GM18498 (cell line): ENCODE measurements around the gene ENAH.
"Not testable (repeated sequence)": the region's sequence is repeated elsewhere in the genome, so short reads cannot be mapped to it uniquely, and the experiment has no call there.

Experiments used
- ATAC-seq: cut with Tn5 transposase; IDR thresholded peaks from one replicate; pipeline ENCODE4 v1.9.1; 2021; ENCODE audit warnings: mild to moderate bottlenecking, moderate library complexity; ENCODE audit not compliant: unreplicated experiment

Gene ENAH

GRCh38 chr1:225532240-225532944 is 120.5 kb downstream of the ENAH start:
- ATAC-seq: no peak

DNA sequence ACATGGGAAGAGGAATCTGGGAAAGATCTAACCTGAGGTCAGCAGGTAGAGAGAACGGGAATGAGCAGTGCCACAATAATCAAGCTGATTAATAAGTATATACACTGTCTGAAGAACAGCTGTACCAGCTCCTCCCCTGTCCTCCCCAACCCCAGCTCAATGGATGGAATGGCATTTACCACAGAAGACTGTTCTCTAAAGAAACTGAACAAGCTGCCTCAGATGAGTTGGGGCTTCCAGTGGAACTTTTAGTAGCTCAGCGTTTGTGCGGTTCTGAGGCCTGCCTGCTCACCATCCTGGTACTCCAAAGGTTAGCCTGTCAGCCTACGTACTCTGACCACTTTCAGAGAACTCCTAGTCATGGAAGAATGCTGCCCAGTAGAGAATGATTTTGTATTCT is 123.2 kb downstream of the ENAH start:
- no peak for ATAC-seq

DNA sequence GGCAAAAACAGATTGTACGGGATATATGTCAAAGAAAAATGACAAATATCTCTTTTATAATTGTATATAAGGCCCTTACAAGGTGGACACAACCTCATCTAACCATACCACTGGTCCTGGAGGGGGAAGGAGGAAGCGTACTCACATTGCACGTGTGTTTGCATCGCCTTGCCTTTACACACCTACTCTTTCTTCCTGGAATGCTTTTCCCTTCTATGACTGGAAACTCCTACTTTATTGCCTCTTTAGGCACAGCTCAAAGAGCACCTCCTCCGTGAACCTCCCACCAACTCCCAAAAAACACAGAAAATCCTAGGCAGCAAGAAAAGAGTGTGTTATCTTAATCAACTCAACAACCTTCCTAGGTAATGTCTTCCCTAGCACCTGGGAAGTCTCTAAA is 125.3 kb downstream of the ENAH start:
- no peak for ATAC-seq

DNA sequence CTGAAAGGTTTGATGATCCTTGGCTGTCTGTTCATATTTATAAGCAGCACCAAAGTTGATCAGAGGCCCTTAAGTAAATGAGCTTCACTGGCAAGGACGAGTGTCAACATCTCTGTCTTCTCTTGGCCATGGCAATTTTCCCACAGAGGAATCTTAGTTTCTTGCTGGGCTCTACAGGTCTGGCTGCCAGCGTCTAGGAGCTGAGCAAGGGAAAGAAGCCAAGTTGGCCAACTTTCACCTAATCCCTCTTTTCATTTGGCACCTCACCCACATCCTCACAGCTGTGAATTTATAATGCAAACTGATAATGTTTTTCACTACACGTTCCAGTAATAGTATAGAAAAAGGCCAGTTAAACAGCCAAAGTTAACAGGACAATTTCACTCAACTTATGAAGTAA is 126.0 kb downstream of the ENAH start:
- ATAC-seq: no peak

DNA sequence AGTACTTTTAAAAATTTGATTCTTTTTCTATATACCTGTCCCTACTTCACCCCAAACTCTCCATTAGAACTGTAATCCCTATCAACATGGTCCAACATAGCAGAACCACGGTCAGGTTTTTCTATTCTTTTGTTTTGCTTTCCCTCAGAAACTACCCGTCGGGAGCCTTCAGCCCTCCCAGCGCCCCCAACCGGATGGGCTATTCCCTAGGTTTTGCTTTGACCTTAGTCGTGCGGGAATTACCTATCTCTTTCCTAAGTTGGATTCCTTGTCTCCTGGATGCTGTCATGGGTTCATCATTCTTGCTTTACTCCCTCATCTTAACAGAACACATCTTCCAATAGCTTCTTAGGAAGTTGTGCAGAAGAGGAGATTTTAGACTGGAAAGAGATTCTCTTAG is 127.5 kb downstream of the ENAH start:
- no peak for ATAC-seq

DNA sequence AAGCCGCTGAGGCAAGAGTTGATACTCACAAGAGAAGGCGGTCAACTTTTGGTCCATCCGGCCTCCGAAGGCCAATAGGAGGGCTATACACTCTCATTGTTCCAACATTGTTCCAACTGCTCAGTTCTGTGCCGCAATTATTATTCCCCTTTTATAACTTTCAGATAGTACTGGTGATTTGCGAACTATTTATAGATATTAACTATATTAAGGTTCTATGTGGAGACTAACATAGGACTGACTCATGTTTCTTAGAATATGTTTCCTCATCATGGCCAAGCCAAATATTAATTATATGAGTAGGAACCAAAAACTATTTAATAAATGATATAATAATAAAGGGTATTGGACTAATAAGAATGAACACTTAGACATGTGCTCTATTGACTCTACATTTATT is 128.4 kb downstream of the ENAH start:
- ATAC-seq: no peak

DNA sequence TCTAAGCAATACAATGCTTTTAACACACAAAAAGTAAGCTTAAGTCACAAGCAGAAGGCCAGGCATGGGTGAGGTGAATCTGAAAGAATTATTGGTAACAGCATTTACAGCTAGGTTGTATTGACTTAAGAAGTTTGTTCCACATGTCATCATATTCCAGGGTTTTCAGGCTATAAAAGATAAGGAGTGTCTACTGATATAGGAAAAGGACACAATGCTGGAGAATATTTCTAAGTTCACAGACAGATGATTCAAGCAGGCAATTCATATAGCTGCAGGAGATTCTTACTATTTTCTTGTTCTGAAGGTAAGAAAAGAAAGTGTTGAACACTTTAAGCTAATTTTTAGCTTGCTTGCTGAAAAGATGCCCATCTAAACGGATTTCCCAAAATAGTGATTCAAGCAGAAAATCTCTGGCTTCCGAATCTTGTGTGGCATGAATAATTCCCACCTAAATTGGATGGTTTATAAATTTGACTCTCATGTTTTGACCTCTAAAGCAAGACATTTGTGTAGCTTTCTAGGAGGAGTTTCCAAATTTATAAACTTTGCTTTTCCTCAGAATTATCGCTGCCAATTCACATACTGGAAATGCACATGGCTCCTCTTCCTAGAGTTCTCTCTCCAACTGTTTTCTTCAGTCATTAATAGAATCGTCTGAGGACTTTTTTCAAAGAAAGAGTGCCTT is 129.5 kb downstream of the ENAH start:
- no peak for ATAC-seq

DNA sequence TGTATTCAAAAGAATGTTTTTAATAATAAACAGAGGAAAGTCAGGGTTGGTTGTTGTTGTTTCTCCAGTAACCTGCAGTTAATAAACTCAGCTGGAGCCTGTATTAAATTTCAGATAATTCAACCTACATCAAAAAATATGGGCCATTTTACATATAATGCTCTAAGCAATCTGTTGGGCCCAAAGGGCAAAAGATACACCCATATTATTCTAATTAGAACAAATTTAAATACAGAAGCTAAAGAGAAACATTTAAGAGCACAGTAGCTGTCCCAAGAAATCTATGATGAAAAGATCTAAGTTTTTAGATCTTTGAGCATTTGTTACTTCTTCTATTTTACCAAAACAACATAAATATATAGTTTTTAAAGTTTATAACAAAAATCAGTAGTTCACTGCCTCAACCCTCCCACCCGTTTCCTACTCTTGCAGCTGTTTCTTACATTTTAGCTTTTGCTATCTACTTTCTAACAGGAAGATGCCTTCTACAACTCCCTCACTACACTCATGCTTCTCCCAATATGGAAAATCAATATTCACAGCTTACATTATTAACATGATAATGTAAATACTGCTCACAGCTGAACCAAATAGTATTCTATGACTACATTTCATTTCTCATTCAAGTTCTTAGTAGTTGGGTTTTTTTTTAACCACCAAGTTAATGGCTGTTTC is 130.2 kb downstream of the ENAH start:
- ATAC-seq: no peak

DNA sequence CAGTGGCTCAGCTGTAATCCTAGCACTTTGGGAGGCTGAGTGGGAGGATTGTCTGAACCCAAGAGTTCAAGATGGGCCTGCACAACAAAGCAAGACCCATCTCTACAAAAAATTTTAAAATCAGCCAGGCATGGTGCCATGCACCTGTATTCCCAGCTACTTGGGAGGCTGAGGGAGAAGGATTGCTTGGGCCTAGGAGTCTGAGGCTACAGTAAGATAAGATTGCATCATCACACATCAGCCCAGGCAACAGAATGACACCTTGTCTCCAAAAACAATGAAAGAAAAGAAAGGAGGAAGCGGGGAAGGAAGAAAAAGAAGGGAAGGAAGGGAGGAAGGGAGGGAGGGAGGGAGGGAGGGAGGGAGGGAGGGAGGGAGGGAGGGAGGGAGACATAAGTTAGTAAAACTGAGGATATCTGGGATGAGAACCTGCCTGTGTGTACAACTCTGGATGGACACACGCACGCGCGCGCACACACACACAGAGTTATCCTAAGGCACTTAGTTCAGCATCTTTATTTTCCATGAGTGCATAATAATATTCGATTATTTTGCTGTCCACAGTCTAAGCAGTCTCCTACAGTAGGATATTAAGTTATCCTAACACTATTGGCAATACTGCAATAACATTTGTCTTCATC is 132.2 kb downstream of the ENAH start:
- ATAC-seq: no peak

DNA sequence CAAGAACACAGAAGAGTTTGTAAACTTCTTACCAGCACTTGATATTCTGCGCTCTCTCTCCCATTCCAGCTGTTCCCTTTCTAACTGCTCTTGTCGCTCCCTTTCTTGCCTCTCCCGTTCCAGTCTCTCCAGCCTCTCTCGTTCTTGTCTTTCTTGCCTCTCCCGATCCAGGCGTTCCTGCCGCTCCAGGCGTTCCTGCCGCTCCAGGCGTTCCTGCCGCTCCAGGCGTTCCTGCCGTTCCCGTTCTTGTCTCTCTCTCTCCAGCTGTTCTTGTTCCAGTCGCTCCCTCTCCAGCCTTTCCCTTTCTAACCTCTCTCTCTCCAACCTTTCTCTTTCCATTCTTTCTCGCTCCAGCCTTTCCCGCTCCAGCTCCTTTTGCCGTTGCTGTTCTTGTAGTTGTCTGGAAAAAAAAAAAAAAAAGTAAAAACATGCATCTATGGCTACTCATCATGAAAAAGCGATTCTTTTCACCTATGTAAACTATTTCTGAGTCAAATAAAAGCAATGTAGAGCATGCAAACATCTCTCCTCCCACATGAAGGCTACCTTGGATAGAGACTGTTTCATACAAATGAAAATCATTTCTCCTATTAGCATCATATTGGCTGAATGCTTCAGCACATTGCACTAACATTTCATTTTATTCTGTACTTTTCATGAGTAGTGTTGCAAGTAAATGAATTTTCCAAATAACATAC is 133.6 kb downstream of the ENAH start:
- no peak for ATAC-seq

- no peak for ATAC-seq
These were observed 135.2 kb downstream of the ENAH start for GRCh38 chr1:225517697-225518096.

- ATAC-seq: no peak
These were observed 135.7 kb downstream of the ENAH start for GRCh38 chr1:225517221-225517620.

DNA sequence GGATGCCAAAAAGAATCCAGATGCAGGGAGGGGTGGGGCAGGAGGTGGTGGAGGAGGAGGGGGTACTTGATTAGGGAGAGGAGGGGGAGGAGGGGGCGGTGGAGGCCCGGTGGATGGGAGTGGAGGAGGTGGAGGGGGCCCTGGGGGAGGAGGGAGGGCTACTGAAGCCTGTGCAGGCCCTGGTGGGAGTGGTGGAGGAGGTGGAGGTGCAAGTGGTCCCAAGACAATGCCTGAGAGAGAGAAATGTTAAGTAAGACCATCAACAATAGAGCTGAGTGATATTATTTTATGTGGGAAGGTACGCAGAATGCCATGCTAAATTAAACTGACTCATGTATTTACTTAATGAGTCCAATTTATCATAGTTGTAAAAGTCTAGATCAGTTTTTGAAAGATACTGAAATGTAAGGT is 138.2 kb downstream of the ENAH start:
- ATAC-seq: no peak

DNA sequence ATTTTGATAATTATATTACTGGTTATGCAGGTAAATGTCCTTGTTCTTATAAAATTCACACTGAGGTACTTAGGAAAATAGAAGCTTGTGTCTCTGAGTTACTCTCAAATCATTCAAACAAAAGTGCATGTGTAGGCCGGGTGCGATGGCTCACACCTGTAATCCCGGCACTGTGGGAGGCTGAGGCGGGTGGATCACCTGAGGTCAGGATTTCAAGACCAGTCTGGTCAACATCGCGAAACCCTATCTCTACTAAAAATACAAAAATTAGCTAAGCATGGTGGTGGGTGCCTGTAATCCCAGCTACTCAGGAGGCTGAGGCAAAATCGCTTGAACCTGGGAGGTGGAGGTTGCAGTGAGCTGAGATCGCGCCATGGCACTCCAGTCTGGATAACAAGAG is 139.3 kb downstream of the ENAH start:
- not testable (repeated sequence) for ATAC-seq

DNA sequence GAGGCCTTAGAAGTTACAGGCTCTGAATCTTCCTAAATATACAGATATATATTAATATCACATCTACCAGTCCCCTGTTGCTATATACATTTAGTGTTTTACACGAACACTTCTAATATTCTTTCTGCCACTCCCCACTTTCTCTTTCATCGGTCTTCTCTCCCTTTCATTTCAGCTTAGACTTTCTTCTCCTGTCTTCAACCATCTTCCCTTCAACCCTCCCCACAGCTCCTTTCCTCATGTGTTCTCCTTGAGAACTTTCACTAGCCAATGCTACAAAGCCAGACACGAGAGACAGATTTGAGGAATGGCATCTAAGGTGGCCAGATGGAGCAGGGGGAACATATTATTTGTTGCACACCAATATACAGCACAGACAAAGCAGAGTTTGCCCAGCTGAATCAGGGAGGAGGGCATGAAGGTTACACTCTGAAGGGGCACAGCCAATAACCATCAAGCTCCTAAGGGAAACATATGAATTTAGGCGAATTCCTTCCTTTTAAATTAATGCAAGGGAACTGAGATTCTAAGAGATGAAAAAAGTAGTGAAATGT is 141.0 kb downstream of the ENAH start:
- ATAC-seq: no peak

GRCh38 chr1:225510740-225511139 is 142.2 kb downstream of the ENAH start:
- not testable (repeated sequence) for ATAC-seq

DNA sequence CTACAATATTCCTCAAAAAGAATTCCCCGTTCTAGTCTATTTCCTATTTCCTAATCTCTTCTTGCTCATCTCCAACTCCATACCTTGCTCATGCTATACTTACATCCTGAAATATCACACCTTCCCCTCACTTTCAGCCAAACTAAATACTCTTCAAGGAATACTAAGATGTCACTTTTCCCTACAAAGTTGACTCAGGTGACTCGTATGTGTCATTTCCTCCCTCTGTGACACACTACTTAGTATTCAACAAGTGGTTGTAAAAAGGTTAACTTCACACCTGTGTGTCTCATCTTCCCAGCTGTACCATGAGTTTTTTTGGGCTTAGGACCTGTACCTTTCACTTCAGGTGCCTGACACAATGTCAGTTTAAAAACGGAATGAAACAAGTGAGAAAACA is 143.2 kb downstream of the ENAH start:
- ATAC-seq: no peak

- no peak for ATAC-seq
These were observed 143.6 kb downstream of the ENAH start for GRCh38 chr1:225509376-225509707.

- no peak for ATAC-seq
These were observed 144.2 kb downstream of the ENAH start for GRCh38 chr1:225508538-225509375.

DNA sequence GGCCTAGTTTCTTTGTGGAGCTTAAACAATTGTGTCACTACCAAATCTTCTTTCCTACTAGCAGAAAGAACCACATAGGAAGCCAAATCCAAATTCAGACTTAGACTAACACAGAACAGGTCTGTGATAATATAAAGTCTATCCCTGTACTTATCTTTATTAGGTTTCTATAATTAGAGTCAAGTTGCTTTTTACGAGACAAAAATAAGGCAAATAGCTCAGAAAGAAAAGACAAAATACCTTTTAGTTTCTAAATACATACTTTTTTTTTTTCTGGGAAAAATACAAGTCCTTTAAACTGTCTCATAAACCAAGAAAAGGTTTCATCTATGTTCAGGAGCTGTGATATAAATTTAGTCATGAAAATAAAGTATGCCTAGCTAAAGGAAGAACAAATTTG is 146.2 kb downstream of the ENAH start:
- no peak for ATAC-seq
